ENCODE data around the gene KCNT1. TPM values are rescaled to one million over a fixed set of nuclear protein-coding genes. Genes with fewer than 3 reads are reported as not detected.
A peak's percentile ranks its signal among the peaks of the same experiment; 100 is the strongest.

The KCNT1 gene
- total RNA-seq, 1 donor from 2014 or later = not detected

- Mint-ChIP-seq H3K4me1 (ENCODE audit: low read depth, unreplicated experiment) (no peaks in the 10 kb centered on the region), H3K4me3 (ENCODE audit: unreplicated experiment) (no peak overlapping the region), H3K36me3 (ENCODE audit: low read depth, unreplicated experiment) (no peaks in the 10 kb centered on the region), H3K9me3 (ENCODE audit: unreplicated experiment) (no peaks in the 10 kb centered on the region), H3K27me3 (ENCODE audit: low read depth, unreplicated experiment) (peaks cover 30% of the 10 kb centered on the region), H3K27ac (ENCODE audit: unreplicated experiment) (peak overlapping the region; percentile 18)
- no peak for FAIRE-seq
- no peak overlapping the region for H3K27ac ChIP-seq (ENCODE audit: low read depth, low read length)
- no peak overlapping the region for H3K4me3 ChIP-seq (ENCODE audit: insufficient read depth, low read depth, low read length)
- H4K20me1 ChIP-seq (ENCODE audit: insufficient read depth, low read length) = no peaks in the 10 kb centered on the region
- no peak overlapping the region for H3K4me2 ChIP-seq (ENCODE audit: low read length)
- no peaks in the 10 kb centered on the region for H3K9me3 ChIP-seq (ENCODE audit: insufficient read depth, low read depth, low read length)
- H3K36me3 ChIP-seq (ENCODE audit: insufficient read depth, low read length) = no peaks in the 10 kb centered on the region
- peaks cover 4% of the 10 kb centered on the region for H3K27me3 ChIP-seq (ENCODE audit: insufficient read depth, low read length)
- H3K9ac ChIP-seq (ENCODE audit: low read length) = no peak overlapping the region
- no peaks in the 10 kb centered on the region for H3K79me2 ChIP-seq (ENCODE audit: insufficient read depth, low read length)
- TF ChIP-seq EZH2 (IDR thresholded peaks at IDR 0.05; ENCODE audit: insufficient read depth, low read length) (no peak), CTCF (IDR thresholded peaks at IDR 0.05; ENCODE audit: insufficient read depth, low read depth, low read length) (no peak)
- no peak overlapping the region for H2AFZ ChIP-seq (ENCODE audit: low read depth, low read length)
- DNase-seq (ENCODE audit: low read depth) = no peak
- H3K4me1 ChIP-seq (ENCODE audit: insufficient read depth, low read length) = no peaks in the 10 kb centered on the region
These were observed 37.6 kb downstream of the KCNT1 start for GRCh38 chr9:135739271-135740220.

DNA sequence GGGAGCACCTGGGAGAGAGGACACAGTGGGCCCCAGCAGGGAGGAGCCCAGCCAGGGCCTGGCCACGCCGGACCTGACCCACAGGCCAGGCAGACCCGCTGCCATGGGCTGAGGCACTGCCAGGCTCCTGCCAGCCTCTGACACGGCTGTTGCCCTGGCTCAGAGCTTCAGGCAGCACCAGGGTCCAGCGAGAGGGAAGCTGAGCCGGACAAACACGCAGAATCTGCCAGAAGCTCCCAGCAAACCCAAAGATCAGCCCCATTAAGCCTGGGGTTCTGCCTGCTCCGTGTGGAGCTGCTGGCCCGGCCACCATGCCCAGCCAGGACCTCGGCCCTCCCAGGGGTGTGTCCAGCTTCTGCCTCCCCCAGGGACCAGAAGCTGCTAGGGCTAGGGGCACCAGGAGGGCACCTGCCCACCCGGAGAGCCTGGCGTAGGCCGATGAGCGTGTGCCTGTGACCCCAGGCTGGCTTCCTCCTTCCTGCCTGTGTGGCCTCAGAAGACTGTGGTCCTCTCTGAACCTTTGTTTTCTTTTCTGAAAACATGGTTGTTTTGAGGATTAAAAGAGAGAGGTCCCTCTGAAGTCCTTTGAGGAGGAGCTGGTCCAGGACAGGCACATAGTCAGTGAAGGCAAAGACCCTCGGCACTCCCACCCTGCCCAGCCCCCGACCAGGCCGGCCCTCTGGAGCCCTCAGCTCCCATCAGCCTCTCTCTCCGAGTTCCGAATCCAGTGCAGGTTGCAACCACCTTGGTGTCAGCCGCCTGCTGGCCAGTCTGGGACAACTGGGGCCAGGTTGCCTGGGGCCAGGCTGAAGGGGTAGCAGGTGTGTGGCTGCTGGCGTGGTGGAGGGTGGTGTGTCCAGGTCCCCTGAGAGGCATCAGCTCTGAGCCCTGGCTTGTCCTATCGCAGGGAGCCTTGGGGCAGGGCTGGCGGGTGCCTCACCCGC, 39.6 kb downstream of the KCNT1 start:
- peaks cover 4% of the 10 kb centered on the region for H3K27me3 ChIP-seq (ENCODE audit: insufficient read depth, low read length)
- DNase-seq (ENCODE audit: low read depth) = no peak
- no peak overlapping the region for H3K4me3 Mint-ChIP-seq (ENCODE audit: unreplicated experiment)

More for the DNA sequence above, 39.6 kb downstream of the KCNT1 start:
- Mint-ChIP-seq H3K9me3 (ENCODE audit: unreplicated experiment) (no peaks in the 10 kb centered on the region), H3K27ac (ENCODE audit: unreplicated experiment) (no peak overlapping the region), H3K4me1 (ENCODE audit: low read depth, unreplicated experiment) (no peaks in the 10 kb centered on the region), H3K36me3 (ENCODE audit: low read depth, unreplicated experiment) (no peaks in the 10 kb centered on the region), H3K27me3 (ENCODE audit: low read depth, unreplicated experiment) (peaks cover 26% of the 10 kb centered on the region)
- no peaks in the 10 kb centered on the region for H3K9me3 ChIP-seq (ENCODE audit: insufficient read depth, low read depth, low read length)
- H3K36me3 ChIP-seq (ENCODE audit: insufficient read depth, low read length) = no peaks in the 10 kb centered on the region
- no peaks in the 10 kb centered on the region for H4K20me1 ChIP-seq (ENCODE audit: insufficient read depth, low read length)
- no peak overlapping the region for H3K4me2 ChIP-seq (ENCODE audit: low read length)
- no peak overlapping the region for H3K4me3 ChIP-seq (ENCODE audit: insufficient read depth, low read depth, low read length)
- TF ChIP-seq EZH2 (IDR thresholded peaks at IDR 0.05; ENCODE audit: insufficient read depth, low read length) (no peak), CTCF (IDR thresholded peaks at IDR 0.05; ENCODE audit: insufficient read depth, low read depth, low read length) (no peak)
- no peak overlapping the region for H3K9ac ChIP-seq (ENCODE audit: low read length)
- no peaks in the 10 kb centered on the region for H3K4me1 ChIP-seq (ENCODE audit: insufficient read depth, low read length)
- no peak overlapping the region for H2AFZ ChIP-seq (ENCODE audit: low read depth, low read length)
- FAIRE-seq = no peak
- H3K27ac ChIP-seq (ENCODE audit: low read depth, low read length) = no peak overlapping the region
- no peaks in the 10 kb centered on the region for H3K79me2 ChIP-seq (ENCODE audit: insufficient read depth, low read length)
